Panc1 (cell line): ENCODE measurements around the gene FAM43B.

Source experiments
- CTCF ChIP-seq: fragments of 450-650 bp; IDR thresholded peaks from 2 replicates; pipeline ENCODE4 v1.5.1; 2017; ENCODE audit warnings: mild to moderate bottlenecking
- POLR2AphosphoS5 ChIP-seq: IDR thresholded peaks from 2 replicates; pipeline ENCODE4 v1.6.1; 2012; ENCODE audit warnings: mild to moderate bottlenecking, low read depth, low read length, moderate library complexity
- REST ChIP-seq, 2 experiments: IDR thresholded peaks; 2 replicates each; pipeline ENCODE4 v1.6.1; 2011 to 2012; ENCODE audit warnings: low read depth in 2 of 2, control low read depth in 1 of 2, low read length in 1 of 2, mild to moderate bottlenecking in 1 of 2, moderate library complexity in 1 of 2; ENCODE audit not compliant: insufficient read depth in 1 of 2
- SIN3A ChIP-seq: IDR thresholded peaks from 2 replicates; pipeline ENCODE4 v1.6.1; 2012; ENCODE audit warnings: low read depth, mild to moderate bottlenecking, low read length, moderate library complexity, borderline replicate concordance; ENCODE audit not compliant: insufficient read depth
- TCF7L2 ChIP-seq: IDR thresholded peaks from 2 replicates; pipeline ENCODE4 v1.6.1; 2011; ENCODE audit warnings: mild to moderate bottlenecking, low read depth, low read length, inconsistent platforms

- TF ChIP-seq POLR2AphosphoS5 (no peak), CTCF (no peak), SIN3A (no peak), REST (IDR thresholded peaks at IDR 0.05; ENCODE audit: insufficient read depth in 1 of 2, low read depth in 2 of 2, low read length in 1 of 2) (no peak), TCF7L2 (no peak)
Measured at GRCh38 chr1:20586953-20587660, 34.7 kb downstream of the FAM43B start.
